Effector memory CD8-positive, alpha-beta T cell (primary cell): ENCODE data around the gene PLSCR5.
A peak's percentile ranks its signal among the peaks of the same experiment; 100 is the strongest.

Source experiments
- ATAC-seq: fragments of 150-1000 bp; cut with Tn5 transposase; replicated peaks from 2 replicates; pipeline ENCODE4 v1.10.0; 2021; ENCODE audit warnings: mild to moderate bottlenecking, moderate library complexity
- DNase-seq, 3 experiments: peaks; one replicate each; pipeline ENCODE4 v3.0.0; 2021
- H3K27ac Mint-ChIP-seq, 2 donors: one replicate each; pipeline ENCODE4 v1.8.0; 2022; ENCODE audit warnings: mild to moderate bottlenecking in 2 of 2, mixed read lengths in 2 of 2, moderate library complexity in 2 of 2
- H3K27me3 Mint-ChIP-seq, 2 donors: one replicate each; pipeline ENCODE4 v1.8.0; 2022; ENCODE audit warnings: mixed read lengths in 2 of 2
- H3K36me3 Mint-ChIP-seq: one replicate; pipeline ENCODE4 v1.8.0; 2022; ENCODE audit warnings: mild to moderate bottlenecking, moderate library complexity, mixed read lengths; ENCODE audit not compliant: insufficient read depth
- H3K4me1 Mint-ChIP-seq, 2 donors: one replicate each; pipeline ENCODE4 v1.8.0; 2022; ENCODE audit warnings: low read depth in 2 of 2, mixed read lengths in 2 of 2
- H3K4me3 Mint-ChIP-seq, 2 donors: one replicate each; pipeline ENCODE4 v1.8.0; 2022; ENCODE audit warnings: mild to moderate bottlenecking in 2 of 2, mixed read lengths in 2 of 2, moderate library complexity in 2 of 2
- H3K9me3 Mint-ChIP-seq, 2 donors: one replicate each; pipeline ENCODE4 v1.8.0; 2022; ENCODE audit warnings: mixed read lengths in 2 of 2

The PLSCR5 gene

GRCh38 chr3:146546366-146546965 is 58.7 kb downstream of the PLSCR5 start:
- ATAC-seq: no peak
- no peaks in the 10 kb centered on the region for H3K27me3 Mint-ChIP-seq
- H3K9me3 Mint-ChIP-seq: no peaks in the 10 kb centered on the region
- DNase-seq: no peak
- H3K4me3 Mint-ChIP-seq: no peak overlapping the region
- H3K4me1 Mint-ChIP-seq: peaks cover 37 to 47% of the 10 kb centered on the region in 2 donors
- H3K27ac Mint-ChIP-seq: peak overlapping the region in 1 of 2 donors; percentile 32
- peaks cover 5% of the 10 kb centered on the region for H3K36me3 Mint-ChIP-seq

- peak overlapping the region; percentile 97 for H3K4me3 Mint-ChIP-seq
- peaks cover 38 to 52% of the 10 kb centered on the region in 2 donors for H3K4me1 Mint-ChIP-seq
- no peaks in the 10 kb centered on the region for H3K9me3 Mint-ChIP-seq
- peak overlapping the region; percentile 98 for H3K27ac Mint-ChIP-seq
- H3K36me3 Mint-ChIP-seq: peaks cover 5% of the 10 kb centered on the region
- DNase-seq (no peak), ATAC-seq (no peak)
- H3K27me3 Mint-ChIP-seq: no peaks in the 10 kb centered on the region
Measured at GRCh38 chr3:146544929-146545528, 60.1 kb downstream of the PLSCR5 start.

- Mint-ChIP-seq H3K27ac (peak within 1 kb of the TSS; percentile 98), H3K27me3 (no peaks in the 10 kb centered on the region), H3K9me3 (no peaks in the 10 kb centered on the region), H3K4me1 (peaks cover 37 to 51% of the 10 kb centered on the region in 2 donors), H3K36me3 (peaks cover 5% of the 10 kb centered on the region), H3K4me3 (peak within 1 kb of the TSS; percentile 97)
- peak; percentile 76 for ATAC-seq
- DNase-seq: peak; percentile 44 to 59 (median 44)
Measured at GRCh38 chr3:146544002-146544928, 60.9 kb downstream of the PLSCR5 start, which contains the start of gene PLSCR1. Gene PLSCR1, minus strand, starts transcription at chr3:146544607. Its CDS starts 8,055 bp downstream, at chr3:146536552.

- ATAC-seq (peak; percentile 16), DNase-seq (no peak)
- peaks cover 40 to 53% of the 10 kb centered on the region in 2 donors for H3K4me1 Mint-ChIP-seq
- peak overlapping the region; percentile 98 for H3K27ac Mint-ChIP-seq
- peak overlapping the region; percentile 97 for H3K4me3 Mint-ChIP-seq
- peaks cover 5% of the 10 kb centered on the region for H3K36me3 Mint-ChIP-seq
- H3K9me3 Mint-ChIP-seq: no peaks in the 10 kb centered on the region
- H3K27me3 Mint-ChIP-seq: no peaks in the 10 kb centered on the region
Measured at GRCh38 chr3:146543461-146544001, 61.6 kb downstream of the PLSCR5 start.

GRCh38 chr3:146542978-146543377 is 62.2 kb downstream of the PLSCR5 start:
- H3K9me3 Mint-ChIP-seq: no peaks in the 10 kb centered on the region
- DNase-seq (no peak), ATAC-seq (no peak)
- no peaks in the 10 kb centered on the region for H3K27me3 Mint-ChIP-seq
- peaks cover 5% of the 10 kb centered on the region for H3K36me3 Mint-ChIP-seq
- peaks cover 40 to 53% of the 10 kb centered on the region in 2 donors for H3K4me1 Mint-ChIP-seq
- peak overlapping the region; percentile 97 for H3K4me3 Mint-ChIP-seq
- peak overlapping the region; percentile 98 for H3K27ac Mint-ChIP-seq

GRCh38 chr3:146542179-146542578 is 63.0 kb downstream of the PLSCR5 start:
- no peak for ATAC-seq
- peak overlapping the region; percentile 21 to 98 for H3K27ac Mint-ChIP-seq
- H3K4me1 Mint-ChIP-seq: peaks cover 41 to 51% of the 10 kb centered on the region in 2 donors
- H3K36me3 Mint-ChIP-seq: peaks cover 5% of the 10 kb centered on the region
- DNase-seq: no peak
- H3K27me3 Mint-ChIP-seq: no peaks in the 10 kb centered on the region
- H3K9me3 Mint-ChIP-seq: no peaks in the 10 kb centered on the region
- peak overlapping the region; percentile 69 to 97 for H3K4me3 Mint-ChIP-seq

GRCh38 chr3:146540978-146541377 is 64.2 kb downstream of the PLSCR5 start:
- no peaks in the 10 kb centered on the region for H3K27me3 Mint-ChIP-seq
- peaks cover 41 to 54% of the 10 kb centered on the region in 2 donors for H3K4me1 Mint-ChIP-seq
- H3K4me3 Mint-ChIP-seq: peak overlapping the region in 1 of 2 donors; percentile 52
- DNase-seq: no peak
- peak overlapping the region in 1 of 2 donors; percentile 38 for H3K27ac Mint-ChIP-seq
- H3K36me3 Mint-ChIP-seq: peaks cover 5% of the 10 kb centered on the region
- no peaks in the 10 kb centered on the region for H3K9me3 Mint-ChIP-seq
- ATAC-seq: no peak

GRCh38 chr3:146540236-146540635 is 64.9 kb downstream of the PLSCR5 start:
- peak overlapping the region in 1 of 2 donors; percentile 28 for H3K27ac Mint-ChIP-seq
- ATAC-seq (no peak), DNase-seq (no peak)
- peaks cover 39 to 53% of the 10 kb centered on the region in 2 donors for H3K4me1 Mint-ChIP-seq
- no peaks in the 10 kb centered on the region for H3K27me3 Mint-ChIP-seq
- H3K36me3 Mint-ChIP-seq: peaks cover 5% of the 10 kb centered on the region
- no peaks in the 10 kb centered on the region for H3K9me3 Mint-ChIP-seq
- H3K4me3 Mint-ChIP-seq: peak overlapping the region in 1 of 2 donors; percentile 52

GRCh38 chr3:146539315-146539714 is 65.8 kb downstream of the PLSCR5 start:
- Mint-ChIP-seq H3K4me3 (no peak overlapping the region), H3K4me1 (peaks cover 41 to 58% of the 10 kb centered on the region in 2 donors), H3K27me3 (no peaks in the 10 kb centered on the region), H3K9me3 (no peaks in the 10 kb centered on the region), H3K36me3 (peaks cover 4% of the 10 kb centered on the region), H3K27ac (peak overlapping the region in 1 of 2 donors; percentile 28)
- ATAC-seq: no peak
- no peak for DNase-seq

- Mint-ChIP-seq H3K4me1 (peaks cover 32 to 47% of the 10 kb centered on the region in 2 donors), H3K27ac (no peak overlapping the region), H3K4me3 (no peak overlapping the region), H3K27me3 (no peaks in the 10 kb centered on the region), H3K36me3 (no peaks in the 10 kb centered on the region), H3K9me3 (no peaks in the 10 kb centered on the region)
- no peak for DNase-seq
- ATAC-seq: no peak
Measured at GRCh38 chr3:146537603-146538002, 67.5 kb downstream of the PLSCR5 start.

- Mint-ChIP-seq H3K4me1 (peaks cover 24 to 38% of the 10 kb centered on the region in 2 donors), H3K4me3 (no peak overlapping the region)
- no peak for DNase-seq
Measured at GRCh38 chr3:146536681-146537080, 68.5 kb downstream of the PLSCR5 start.

More at GRCh38 chr3:146536681-146537080, 68.5 kb downstream of the PLSCR5 start:
- Mint-ChIP-seq H3K36me3 (no peaks in the 10 kb centered on the region), H3K27me3 (no peaks in the 10 kb centered on the region), H3K27ac (no peak overlapping the region), H3K9me3 (no peaks in the 10 kb centered on the region)
- ATAC-seq: no peak
